ENCODE results near the gene CEPT1.
A peak's percentile ranks its signal among the peaks of the same experiment; 100 is the strongest.

The CEPT1 gene

DNA sequence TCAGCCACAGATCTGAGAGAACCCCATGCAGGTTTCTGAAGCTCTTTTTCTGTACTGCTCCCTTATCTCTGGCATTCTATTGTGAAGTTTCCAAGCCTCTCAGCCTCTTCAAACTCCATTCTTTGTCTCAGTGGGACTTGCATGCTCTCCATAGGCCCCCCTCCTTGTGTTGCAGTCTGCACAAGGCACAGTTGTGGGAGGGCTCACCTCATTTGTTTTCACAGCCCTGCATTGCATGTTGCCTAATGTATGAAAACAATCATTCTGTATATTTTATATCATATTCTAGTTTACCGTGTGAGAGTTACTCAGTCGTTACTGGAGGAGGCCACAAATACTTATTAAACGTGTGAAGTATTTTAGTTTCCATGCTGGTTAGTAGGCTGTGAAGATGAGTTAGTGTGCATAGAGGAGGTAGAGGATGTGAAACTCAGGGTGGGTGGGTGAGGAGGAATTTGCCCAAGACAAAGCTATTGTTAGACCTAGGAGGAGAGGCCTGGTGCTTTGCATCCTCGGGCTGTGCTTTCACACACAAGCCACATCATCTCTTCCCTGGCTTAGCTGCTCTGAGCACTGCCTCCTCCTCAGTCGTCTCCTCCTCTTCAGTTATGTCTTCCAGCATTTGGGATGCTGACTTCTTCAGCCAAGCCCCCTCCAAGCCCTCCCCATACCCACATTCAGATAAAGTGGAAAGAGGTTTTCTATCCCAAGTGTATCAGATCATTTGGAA lies 79.7 kb downstream of the CEPT1 start:
- H3K27me3 ChIP-seq (ENCODE audit: insufficient read depth, insufficient read length) = no peaks in the 10 kb centered on the region
- peak; percentile 72 for DNase-seq (ENCODE audit: low read depth, low spot score)
- H3K4me3 ChIP-seq (ENCODE audit: insufficient read length, low read depth) = no peak overlapping the region
- no peak overlapping the region for H3K9ac ChIP-seq (ENCODE audit: insufficient read length, low read depth)
- no peaks in the 10 kb centered on the region for H3K9me3 ChIP-seq (ENCODE audit: insufficient read depth, low read length)
- peaks cover 9% of the 10 kb centered on the region for H3K4me1 ChIP-seq (ENCODE audit: insufficient read depth, insufficient read length)
- TF ChIP-seq SUZ12 (IDR thresholded peaks at IDR 0.05; ENCODE audit: extremely low read depth, insufficient read depth, insufficient read length) (no peak), ZNF274 (IDR thresholded peaks at IDR 0.05; ENCODE audit: low read depth, low read length) (no peak), YY1 (IDR thresholded peaks at IDR 0.05; ENCODE audit: insufficient read depth, insufficient read length) (no peak)
- H3K36me3 ChIP-seq (ENCODE audit: insufficient read depth, insufficient read length, low read length) = no peaks in the 10 kb centered on the region

- peaks cover 9% of the 10 kb centered on the region for H3K4me1 ChIP-seq (ENCODE audit: insufficient read depth, insufficient read length)
- DNase-seq (ENCODE audit: low read depth, low spot score) = no peak
- H3K4me3 ChIP-seq (ENCODE audit: insufficient read length, low read depth) = no peak overlapping the region
- H3K36me3 ChIP-seq (ENCODE audit: insufficient read depth, insufficient read length, low read length) = no peaks in the 10 kb centered on the region
- no peaks in the 10 kb centered on the region for H3K27me3 ChIP-seq (ENCODE audit: insufficient read depth, insufficient read length)
- H3K9me3 ChIP-seq (ENCODE audit: insufficient read depth, low read length) = no peaks in the 10 kb centered on the region
- TF ChIP-seq SUZ12 (IDR thresholded peaks at IDR 0.05; ENCODE audit: extremely low read depth, insufficient read depth, insufficient read length) = no peak
- TF ChIP-seq YY1 (IDR thresholded peaks at IDR 0.05; ENCODE audit: insufficient read depth, insufficient read length) = no peak
- no peak for TF ChIP-seq ZNF274 (IDR thresholded peaks at IDR 0.05; ENCODE audit: low read depth, low read length)
- peak overlapping the region; percentile 28 for H3K9ac ChIP-seq (ENCODE audit: insufficient read length, low read depth)
Measured at GRCh38 chr1:111220302-111220890, 80.4 kb downstream of the CEPT1 start.

DNA sequence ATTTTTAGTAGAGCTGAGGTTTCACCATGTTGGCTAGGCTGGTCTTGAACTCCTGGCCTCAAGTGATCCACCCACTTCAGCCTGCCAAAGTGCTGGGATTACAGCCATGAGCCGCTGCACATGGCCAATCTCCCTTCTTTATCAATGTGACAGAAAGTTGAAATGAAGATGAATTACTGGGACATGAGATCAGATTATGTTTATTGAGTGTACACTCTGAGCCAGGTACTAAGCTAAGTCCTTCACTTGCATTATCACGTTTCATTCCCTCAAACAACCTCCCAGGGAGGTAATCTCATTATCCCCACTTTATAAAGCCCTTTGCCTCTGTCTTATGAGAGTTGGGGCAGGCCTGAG lies 81.2 kb downstream of the CEPT1 start:
- DNase-seq (ENCODE audit: low read depth, low spot score) = no peak
- Histone ChIP-seq H3K4me1 (ENCODE audit: insufficient read depth, insufficient read length) (peaks cover 9% of the 10 kb centered on the region), H3K36me3 (ENCODE audit: insufficient read depth, insufficient read length, low read length) (no peaks in the 10 kb centered on the region), H3K9me3 (ENCODE audit: insufficient read depth, low read length) (no peaks in the 10 kb centered on the region), H3K9ac (ENCODE audit: insufficient read length, low read depth) (no peak overlapping the region), H3K27me3 (ENCODE audit: insufficient read depth, insufficient read length) (no peaks in the 10 kb centered on the region), H3K4me3 (ENCODE audit: insufficient read length, low read depth) (no peak overlapping the region)
- TF ChIP-seq SUZ12 (IDR thresholded peaks at IDR 0.05; ENCODE audit: extremely low read depth, insufficient read depth, insufficient read length) (no peak), ZNF274 (IDR thresholded peaks at IDR 0.05; ENCODE audit: low read depth, low read length) (no peak), YY1 (IDR thresholded peaks at IDR 0.05; ENCODE audit: insufficient read depth, insufficient read length) (no peak)

- H3K4me3 ChIP-seq (ENCODE audit: insufficient read length, low read depth) = no peak overlapping the region
- peaks cover 9% of the 10 kb centered on the region for H3K4me1 ChIP-seq (ENCODE audit: insufficient read depth, insufficient read length)
Measured at GRCh38 chr1:111221633-111222291, 81.7 kb downstream of the CEPT1 start.

DNA sequence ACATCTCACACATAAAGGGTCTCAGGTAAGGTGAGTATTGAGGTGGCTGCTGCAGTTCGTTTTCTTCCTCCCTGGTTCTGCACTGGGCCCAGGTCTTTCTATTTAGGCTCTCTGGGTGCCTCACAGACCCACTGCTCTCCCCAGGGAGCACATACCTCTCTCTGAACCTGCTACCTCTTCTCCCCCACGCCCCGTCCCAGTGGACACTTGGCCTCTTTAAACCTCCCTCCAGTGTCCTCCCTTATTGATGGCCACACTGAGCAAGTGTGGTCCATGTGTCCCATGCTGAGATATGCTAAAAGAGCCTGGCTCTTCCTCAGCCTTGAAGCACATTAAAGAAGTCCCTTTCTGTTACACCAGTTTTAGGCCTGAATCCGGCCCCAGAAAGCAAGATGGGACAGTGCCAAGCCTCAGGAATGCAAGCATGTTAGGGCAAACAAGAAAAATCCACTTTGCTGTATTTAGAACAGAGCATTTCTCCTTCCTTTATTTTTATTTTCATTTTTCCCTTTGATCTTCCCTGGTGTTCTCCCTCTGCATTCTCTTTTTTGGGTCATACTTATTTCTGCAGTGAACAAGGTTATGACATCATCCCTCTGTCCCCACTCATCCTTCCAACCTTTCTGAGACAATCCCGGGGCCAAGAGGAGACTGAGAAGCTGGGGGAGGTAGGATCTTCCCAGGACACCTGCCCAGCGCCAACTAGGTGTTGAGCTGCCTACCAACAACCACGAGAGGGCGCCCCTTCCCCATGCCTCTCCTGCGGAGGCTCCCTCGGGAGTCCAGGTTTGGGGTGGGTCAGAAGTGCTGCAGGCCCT lies 82.5 kb downstream of the CEPT1 start:
- Histone ChIP-seq H3K36me3 (ENCODE audit: insufficient read depth, insufficient read length, low read length) (no peaks in the 10 kb centered on the region), H3K9ac (ENCODE audit: insufficient read length, low read depth) (no peak overlapping the region), H3K9me3 (ENCODE audit: insufficient read depth, low read length) (no peaks in the 10 kb centered on the region), H3K4me1 (ENCODE audit: insufficient read depth, insufficient read length) (peaks cover 9% of the 10 kb centered on the region), H3K27me3 (ENCODE audit: insufficient read depth, insufficient read length) (no peaks in the 10 kb centered on the region), H3K4me3 (ENCODE audit: insufficient read length, low read depth) (no peak overlapping the region)
- DNase-seq (ENCODE audit: low read depth, low spot score) = peak; percentile 59
- no peak for TF ChIP-seq SUZ12 (IDR thresholded peaks at IDR 0.05; ENCODE audit: extremely low read depth, insufficient read depth, insufficient read length)
- no peak for TF ChIP-seq YY1 (IDR thresholded peaks at IDR 0.05; ENCODE audit: insufficient read depth, insufficient read length)
- TF ChIP-seq ZNF274 (IDR thresholded peaks at IDR 0.05; ENCODE audit: low read depth, low read length) = no peak

More at GRCh38 chr1:111221633-111222291, 81.7 kb downstream of the CEPT1 start:
- DNase-seq (ENCODE audit: low read depth, low spot score) = no peak
- no peak overlapping the region for H3K9ac ChIP-seq (ENCODE audit: insufficient read length, low read depth)
- no peak for TF ChIP-seq SUZ12 (IDR thresholded peaks at IDR 0.05; ENCODE audit: extremely low read depth, insufficient read depth, insufficient read length)
- TF ChIP-seq YY1 (IDR thresholded peaks at IDR 0.05; ENCODE audit: insufficient read depth, insufficient read length) = no peak
- TF ChIP-seq ZNF274 (IDR thresholded peaks at IDR 0.05; ENCODE audit: low read depth, low read length) = no peak
- H3K27me3 ChIP-seq (ENCODE audit: insufficient read depth, insufficient read length) = no peaks in the 10 kb centered on the region
- no peaks in the 10 kb centered on the region for H3K9me3 ChIP-seq (ENCODE audit: insufficient read depth, low read length)
- no peaks in the 10 kb centered on the region for H3K36me3 ChIP-seq (ENCODE audit: insufficient read depth, insufficient read length, low read length)

GRCh38 chr1:111223126-111223685 lies 83.2 kb downstream of the CEPT1 start:
- peaks cover 9% of the 10 kb centered on the region for H3K4me1 ChIP-seq (ENCODE audit: insufficient read depth, insufficient read length)
- no peak overlapping the region for H3K4me3 ChIP-seq (ENCODE audit: insufficient read length, low read depth)
- no peak overlapping the region for H3K9ac ChIP-seq (ENCODE audit: insufficient read length, low read depth)

More at GRCh38 chr1:111223126-111223685, 83.2 kb downstream of the CEPT1 start:
- no peaks in the 10 kb centered on the region for H3K27me3 ChIP-seq (ENCODE audit: insufficient read depth, insufficient read length)
- H3K9me3 ChIP-seq (ENCODE audit: insufficient read depth, low read length) = no peaks in the 10 kb centered on the region
- no peaks in the 10 kb centered on the region for H3K36me3 ChIP-seq (ENCODE audit: insufficient read depth, insufficient read length, low read length)
- TF ChIP-seq SUZ12 (IDR thresholded peaks at IDR 0.05; ENCODE audit: extremely low read depth, insufficient read depth, insufficient read length) (no peak), ZNF274 (IDR thresholded peaks at IDR 0.05; ENCODE audit: low read depth, low read length) (no peak), YY1 (IDR thresholded peaks at IDR 0.05; ENCODE audit: insufficient read depth, insufficient read length) (no peak)
- DNase-seq (ENCODE audit: low read depth, low spot score) = no peak

All from NT2/D1 (cell line).